Neural cell (in vitro differentiated cells): ENCODE measurements around the gene FCER2.

Experiments
- CTCF ChIP-seq: fragments of 450-650 bp; IDR thresholded peaks from 2 replicates; pipeline ENCODE4 v1.5.1; 2014; ENCODE audit warnings: antibody characterized with exemption, mild to moderate bottlenecking, moderate library complexity; ENCODE audit not compliant: poor library complexity, severe bottlenecking
- EZH2 ChIP-seq: fragments of 200-600, 300-800 bp; shearing (Covaris generic), sonication (generic); IDR thresholded peaks from 2 replicates; pipeline ENCODE4 v1.6.1; 2014; ENCODE audit warnings: antibody characterized with exemption, low read length, borderline replicate concordance, mild to moderate bottlenecking; ENCODE audit not compliant: insufficient read depth, poor library complexity, severe bottlenecking
- MXI1 ChIP-seq: fragments of 450-650 bp; conservative IDR thresholded peaks from 2 replicates; pipeline ENCODE4 v1.6.1; 2014; ENCODE audit warnings: antibody characterized with exemption, mild to moderate bottlenecking; ENCODE audit not compliant: poor library complexity, severe bottlenecking
- POLR2AphosphoS5 ChIP-seq: IDR thresholded peaks from 2 replicates; pipeline ENCODE4 v1.6.1; 2012
- RAD21 ChIP-seq: fragments of 450-650 bp; conservative IDR thresholded peaks from 2 replicates; pipeline ENCODE4 v1.6.1; 2014; ENCODE audit warnings: antibody characterized with exemption, mild to moderate bottlenecking, moderate library complexity
- REST ChIP-seq: IDR thresholded peaks from 2 replicates; pipeline ENCODE4 v1.6.1; 2012; ENCODE audit warnings: borderline replicate concordance

- no peak for TF ChIP-seq EZH2
- no peak for TF ChIP-seq CTCF
- TF ChIP-seq REST, result no peak
- TF ChIP-seq MXI1, result no peak
- no peak for TF ChIP-seq RAD21
- no peak for TF ChIP-seq POLR2AphosphoS5
Measured at GRCh38 chr19:7725791-7726190, 23.9 kb upstream of the FCER2 start.
